ENCODE measurements around the gene APBB1IP.

- TF ChIP-seq POLR2A (IDR thresholded peaks at IDR 0.05) = no peak
- TF ChIP-seq, protein P1, sequence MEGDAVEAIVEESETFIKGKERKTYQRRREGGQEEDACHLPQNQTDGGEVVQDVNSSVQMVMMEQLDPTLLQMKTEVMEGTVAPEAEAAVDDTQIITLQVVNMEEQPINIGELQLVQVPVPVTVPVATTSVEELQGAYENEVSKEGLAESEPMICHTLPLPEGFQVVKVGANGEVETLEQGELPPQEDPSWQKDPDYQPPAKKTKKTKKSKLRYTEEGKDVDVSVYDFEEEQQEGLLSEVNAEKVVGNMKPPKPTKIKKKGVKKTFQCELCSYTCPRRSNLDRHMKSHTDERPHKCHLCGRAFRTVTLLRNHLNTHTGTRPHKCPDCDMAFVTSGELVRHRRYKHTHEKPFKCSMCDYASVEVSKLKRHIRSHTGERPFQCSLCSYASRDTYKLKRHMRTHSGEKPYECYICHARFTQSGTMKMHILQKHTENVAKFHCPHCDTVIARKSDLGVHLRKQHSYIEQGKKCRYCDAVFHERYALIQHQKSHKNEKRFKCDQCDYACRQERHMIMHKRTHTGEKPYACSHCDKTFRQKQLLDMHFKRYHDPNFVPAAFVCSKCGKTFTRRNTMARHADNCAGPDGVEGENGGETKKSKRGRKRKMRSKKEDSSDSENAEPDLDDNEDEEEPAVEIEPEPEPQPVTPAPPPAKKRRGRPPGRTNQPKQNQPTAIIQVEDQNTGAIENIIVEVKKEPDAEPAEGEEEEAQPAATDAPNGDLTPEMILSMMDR (IDR thresholded peaks at IDR 0.05) = no peak
These were observed 174.2 kb downstream of the APBB1IP start for GRCh38 chr10:26612151-26612915.
